Measurements from ENCODE around the gene RPL7L1.

Gene RPL7L1

DNA sequence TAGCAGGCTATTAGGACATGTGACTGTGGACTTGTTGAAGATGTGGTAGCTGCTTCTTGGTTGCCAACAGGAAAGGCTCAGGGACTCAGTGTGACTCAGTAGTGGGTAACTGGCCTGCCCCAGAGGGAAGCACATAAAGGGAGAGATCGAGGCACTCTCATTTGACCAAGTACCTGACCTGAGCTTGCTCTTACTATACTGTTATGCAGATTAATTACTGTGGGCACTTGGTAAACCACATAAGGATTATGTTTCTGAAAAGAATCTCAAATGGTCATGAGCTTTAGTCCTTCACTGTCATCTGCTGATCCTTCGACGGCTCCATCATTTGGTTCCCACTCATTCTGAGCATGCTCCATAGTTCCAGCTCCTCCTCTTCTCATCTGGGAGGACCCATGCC is 48.2 kb upstream of the RPL7L1 start:
- TF ChIP-seq CTCF (tag by site-specific recombination; IDR thresholded peaks at IDR 0.05) (no peak), ZNF585B (tag by site-specific recombination; IDR thresholded peaks at IDR 0.05) (no peak), ZNF16 (tag by site-specific recombination; IDR thresholded peaks at IDR 0.05; ENCODE audit: low read depth) (no peak), OVOL3 (tag by site-specific recombination; IDR thresholded peaks at IDR 0.05) (no peak), ZNF548 (tag by site-specific recombination; IDR thresholded peaks at IDR 0.05) (no peak), ZNF311 (tag by site-specific recombination; IDR thresholded peaks at IDR 0.05; ENCODE audit: borderline replicate concordance) (no peak), ZNF658 (tag by site-specific recombination; IDR thresholded peaks at IDR 0.05) (no peak), BCL11B (tag by site-specific recombination; IDR thresholded peaks at IDR 0.05; ENCODE audit: low read depth) (no peak), ZBTB21 (tag by site-specific recombination; IDR thresholded peaks at IDR 0.05) (no peak), ZNF223 (tag by site-specific recombination; IDR thresholded peaks at IDR 0.05) (no peak), ZNF354C (tag by site-specific recombination; IDR thresholded peaks at IDR 0.05; ENCODE audit: borderline replicate concordance, low read depth) (no peak), HIC1 (tag by site-specific recombination; IDR thresholded peaks at IDR 0.05) (no peak), ZNF37A (tag by site-specific recombination; IDR thresholded peaks at IDR 0.05) (no peak), ZNF146 (tag by site-specific recombination; IDR thresholded peaks at IDR 0.05) (no peak), ZNF549 (tag by site-specific recombination; IDR thresholded peaks at IDR 0.05) (no peak), SCRT2 (tag by site-specific recombination; IDR thresholded peaks at IDR 0.05) (no peak), ZNF777 (tag by site-specific recombination; IDR thresholded peaks at IDR 0.05; ENCODE audit: borderline replicate concordance) (no peak), GLI2 (tag by site-specific recombination; IDR thresholded peaks at IDR 0.05; ENCODE audit: borderline replicate concordance, low read depth) (no peak)
- TF ChIP-seq, protein P1, sequence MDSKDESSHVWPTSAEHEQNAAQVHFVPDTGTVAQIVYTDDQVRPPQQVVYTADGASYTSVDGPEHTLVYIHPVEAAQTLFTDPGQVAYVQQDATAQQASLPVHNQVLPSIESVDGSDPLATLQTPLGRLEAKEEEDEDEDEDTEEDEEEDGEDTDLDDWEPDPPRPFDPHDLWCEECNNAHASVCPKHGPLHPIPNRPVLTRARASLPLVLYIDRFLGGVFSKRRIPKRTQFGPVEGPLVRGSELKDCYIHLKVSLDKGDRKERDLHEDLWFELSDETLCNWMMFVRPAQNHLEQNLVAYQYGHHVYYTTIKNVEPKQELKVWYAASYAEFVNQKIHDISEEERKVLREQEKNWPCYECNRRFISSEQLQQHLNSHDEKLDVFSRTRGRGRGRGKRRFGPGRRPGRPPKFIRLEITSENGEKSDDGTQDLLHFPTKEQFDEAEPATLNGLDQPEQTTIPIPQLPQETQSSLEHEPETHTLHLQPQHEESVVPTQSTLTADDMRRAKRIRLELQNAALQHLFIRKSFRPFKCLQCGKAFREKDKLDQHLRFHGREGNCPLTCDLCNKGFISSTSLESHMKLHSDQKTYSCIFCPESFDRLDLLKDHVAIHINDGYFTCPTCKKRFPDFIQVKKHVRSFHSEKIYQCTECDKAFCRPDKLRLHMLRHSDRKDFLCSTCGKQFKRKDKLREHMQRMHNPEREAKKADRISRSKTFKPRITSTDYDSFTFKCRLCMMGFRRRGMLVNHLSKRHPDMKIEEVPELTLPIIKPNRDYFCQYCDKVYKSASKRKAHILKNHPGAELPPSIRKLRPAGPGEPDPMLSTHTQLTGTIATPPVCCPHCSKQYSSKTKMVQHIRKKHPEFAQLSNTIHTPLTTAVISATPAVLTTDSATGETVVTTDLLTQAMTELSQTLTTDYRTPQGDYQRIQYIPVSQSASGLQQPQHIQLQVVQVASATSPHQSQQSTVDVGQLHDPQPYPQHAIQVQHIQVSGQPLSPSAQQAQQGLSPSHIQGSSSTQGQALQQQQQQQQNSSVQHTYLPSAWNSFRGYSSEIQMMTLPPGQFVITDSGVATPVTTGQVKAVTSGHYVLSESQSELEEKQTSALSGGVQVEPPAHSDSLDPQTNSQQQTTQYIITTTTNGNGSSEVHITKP (tag by site-specific recombination; IDR thresholded peaks at IDR 0.05) = no peak
- POLR2A ChIA-PET = interaction anchor here (0.7 to 1.0 kb wide), 3 partner anchors 11 to 292 kb away, joined by 3 read pairs; no protein-coding TSS in a partner anchor
- Histone ChIP-seq H3K4me3 (ENCODE audit: low read depth, low read length) (no peak overlapping the region), H3K4me1 (ENCODE audit: control insufficient read depth, insufficient read depth, low read length) (no peaks in the 10 kb centered on the region), H3K27ac (ENCODE audit: extremely low read depth, low read depth, low read length) (no peak overlapping the region), H3K36me3 (ENCODE audit: control insufficient read depth in 2 of 2, insufficient read depth in 1 of 2, low read length in 2 of 2) (peaks cover 0 to 17% of the 10 kb centered on the region in 2 experiments; a peak in 2 of 3 replicates), H3K9me3 (ENCODE audit: control insufficient read depth, insufficient read depth, low read depth, low read length) (no peaks in the 10 kb centered on the region)
- CTCF ChIA-PET = interaction anchor here (0.6 to 1.0 kb wide), 5 partner anchors 8 to 170 kb away, joined by 3 to 5 read pairs (median 3); no protein-coding TSS in a partner anchor

- CTCF ChIA-PET = no interaction called here
- Histone ChIP-seq H3K4me3 (ENCODE audit: low read depth, low read length) (no peak overlapping the region), H3K36me3 (ENCODE audit: control insufficient read depth in 2 of 2, insufficient read depth in 1 of 2, low read length in 2 of 2) (peaks cover 0 to 10% of the 10 kb centered on the region in 2 experiments; a peak in 2 of 3 replicates), H3K4me1 (ENCODE audit: control insufficient read depth, insufficient read depth, low read length) (no peaks in the 10 kb centered on the region), H3K27ac (ENCODE audit: extremely low read depth, low read depth, low read length) (no peak overlapping the region), H3K9me3 (ENCODE audit: control insufficient read depth, insufficient read depth, low read depth, low read length) (no peaks in the 10 kb centered on the region)
- POLR2A ChIA-PET = no interaction called here
- TF ChIP-seq ZNF621 (tag by site-specific recombination; IDR thresholded peaks at IDR 0.05) (no peak), SETDB1 (IDR thresholded peaks at IDR 0.05; ENCODE audit: insufficient read length, low read length) (no peak), ZEB2 (tag by site-specific recombination; IDR thresholded peaks at IDR 0.05) (no peak), ZNF76 (tag by site-specific recombination; IDR thresholded peaks at IDR 0.05; ENCODE audit: borderline replicate concordance, low read depth) (no peak), ZNF221 (tag by site-specific recombination; IDR thresholded peaks at IDR 0.05; ENCODE audit: borderline replicate concordance) (no peak), AEBP2 (tag by site-specific recombination; IDR thresholded peaks at IDR 0.05; ENCODE audit: borderline replicate concordance) (no peak), MYNN (tag by site-specific recombination; IDR thresholded peaks at IDR 0.05; ENCODE audit: borderline replicate concordance) (no peak), ZNF776 (tag by site-specific recombination; IDR thresholded peaks at IDR 0.05; ENCODE audit: borderline replicate concordance) (no peak), KLF16 (tag by site-specific recombination; IDR thresholded peaks at IDR 0.05) (no peak)
Observed at GRCh38 chr6:42834056-42834455, 45.4 kb upstream of the RPL7L1 start.
